ENCODE data around the gene PZP. TPM values are rescaled to one million over a fixed set of nuclear protein-coding genes. Genes with fewer than 3 reads are reported as not detected.

PZP gene
- total RNA-seq, 1 experiment from 2014 or later: not detected

- H3K4me3 Mint-ChIP-seq (ENCODE audit: unreplicated experiment): no peak overlapping the region
- POLR2A ChIA-PET: no interaction called here
- Histone ChIP-seq H3K4me3 (ENCODE audit: low read depth, low read length) (no peak overlapping the region), H3K36me3 (ENCODE audit: control insufficient read depth, insufficient read depth, low read length) (peaks cover 2% of the 10 kb centered on the region; the same call in 1 of the 2 replicates), H3K9me3 (peaks cover 19% of the 10 kb centered on the region), H3K4me1 (peaks cover 18% of the 10 kb centered on the region), H3K27me3 (replicated peaks; ENCODE audit: control insufficient read depth, insufficient read depth, low read length) (no peaks in the 10 kb centered on the region)
- TF ChIP-seq CTCF (IDR thresholded peaks at IDR 0.05; ENCODE audit: insufficient read depth in 1 of 2, low read depth in 1 of 2, low read length in 1 of 2, severe bottlenecking in 1 of 2, unreplicated experiment in 1 of 2): no peak
- no peaks in the 10 kb centered on the region for H3K27me3 Mint-ChIP-seq (ENCODE audit: insufficient read depth, unreplicated experiment)
- no TSS peak for BruUV-seq (replicated peaks)
- peaks cover 37% of the 10 kb centered on the region for H3K9me3 Mint-ChIP-seq (ENCODE audit: unreplicated experiment)
- intact Hi-C loops (cut with micrococcal nuclease; ENCODE audit: unreplicated experiment): no loop called here
- H3K36me3 Mint-ChIP-seq (ENCODE audit: insufficient read depth, unreplicated experiment): no peaks in the 10 kb centered on the region
- H3K4me1 Mint-ChIP-seq (ENCODE audit: low read depth, unreplicated experiment): peaks cover 9% of the 10 kb centered on the region
- H3K27ac Mint-ChIP-seq (ENCODE audit: unreplicated experiment): peak overlapping the region; percentile 3
- DNase-seq: no peak
- CTCF ChIA-PET: no interaction called here
Measured at GRCh38 chr12:9127484-9127883, 80.7 kb downstream of the PZP start.

- POLR2A ChIA-PET: no interaction called here
- Mint-ChIP-seq H3K4me3 (ENCODE audit: unreplicated experiment) (no peak overlapping the region), H3K9me3 (ENCODE audit: unreplicated experiment) (peaks cover 15% of the 10 kb centered on the region), H3K27ac (ENCODE audit: unreplicated experiment) (no peak overlapping the region), H3K36me3 (ENCODE audit: insufficient read depth, unreplicated experiment) (no peaks in the 10 kb centered on the region), H3K4me1 (ENCODE audit: low read depth, unreplicated experiment) (peaks cover 7% of the 10 kb centered on the region), H3K27me3 (ENCODE audit: insufficient read depth, unreplicated experiment) (no peaks in the 10 kb centered on the region)
- Histone ChIP-seq H3K36me3 (ENCODE audit: control insufficient read depth, insufficient read depth, low read length) (peaks cover 2% of the 10 kb centered on the region; the same call in 1 of the 2 replicates), H3K4me3 (ENCODE audit: low read depth, low read length) (no peak overlapping the region), H3K27me3 (replicated peaks; ENCODE audit: control insufficient read depth, insufficient read depth, low read length) (no peaks in the 10 kb centered on the region), H3K9me3 (peaks cover 9% of the 10 kb centered on the region; the same call in 1 of the 2 replicates), H3K4me1 (peaks cover 13% of the 10 kb centered on the region)
- BruUV-seq (replicated peaks): no TSS peak
- no peak for DNase-seq
- CTCF ChIA-PET: no interaction called here
- no peak for TF ChIP-seq CTCF (IDR thresholded peaks at IDR 0.05; ENCODE audit: insufficient read depth in 1 of 2, low read depth in 1 of 2, low read length in 1 of 2, severe bottlenecking in 1 of 2, unreplicated experiment in 1 of 2)
- intact Hi-C loops (cut with micrococcal nuclease; ENCODE audit: unreplicated experiment): no loop called here
Measured at GRCh38 chr12:9124383-9125031, 83.7 kb downstream of the PZP start.

- Mint-ChIP-seq H3K4me3 (ENCODE audit: unreplicated experiment) (no peak overlapping the region), H3K36me3 (ENCODE audit: insufficient read depth, unreplicated experiment) (no peaks in the 10 kb centered on the region), H3K27ac (ENCODE audit: unreplicated experiment) (no peak overlapping the region), H3K4me1 (ENCODE audit: low read depth, unreplicated experiment) (peaks cover 7% of the 10 kb centered on the region), H3K27me3 (ENCODE audit: insufficient read depth, unreplicated experiment) (no peaks in the 10 kb centered on the region), H3K9me3 (ENCODE audit: unreplicated experiment) (peaks cover 14% of the 10 kb centered on the region)
- H3K9me3 ChIP-seq: peaks cover 9% of the 10 kb centered on the region; the same call in 1 of the 2 replicates
- peaks cover 13% of the 10 kb centered on the region for H3K4me1 ChIP-seq
- intact Hi-C loops (cut with micrococcal nuclease; ENCODE audit: unreplicated experiment): no loop called here
- ChIA-PET CTCF (no interaction called here), POLR2A (no interaction called here)
- no peak for TF ChIP-seq CTCF (IDR thresholded peaks at IDR 0.05; ENCODE audit: insufficient read depth in 1 of 2, low read depth in 1 of 2, low read length in 1 of 2, severe bottlenecking in 1 of 2, unreplicated experiment in 1 of 2)
- BruUV-seq (replicated peaks): no TSS peak
- H3K4me3 ChIP-seq (ENCODE audit: low read depth, low read length): no peak overlapping the region
- H3K36me3 ChIP-seq (ENCODE audit: control insufficient read depth, insufficient read depth, low read length): peaks cover 2% of the 10 kb centered on the region; the same call in 1 of the 2 replicates
- no peak for DNase-seq
- H3K27me3 ChIP-seq (replicated peaks; ENCODE audit: control insufficient read depth, insufficient read depth, low read length): no peaks in the 10 kb centered on the region
Measured at GRCh38 chr12:9123781-9124382, 84.3 kb downstream of the PZP start.

All from Caco-2 (cell line).